ENCODE results near the gene KRT39.

KRT39 gene

GRCh38 chr17:40947929-40948328, 18.8 kb downstream of the KRT39 start:
- no peak overlapping the region for H3K56ac ChIP-seq (ENCODE audit: low read length)
- H3K23ac ChIP-seq (ENCODE audit: low read length): no peak overlapping the region
- H3K36me3 ChIP-seq (ENCODE audit: control insufficient read depth, insufficient read depth, low read length): no peaks in the 10 kb centered on the region
- DNase-seq: no peak
- H2BK5ac ChIP-seq (ENCODE audit: low read length): no peak overlapping the region
- H3K27ac ChIP-seq (ENCODE audit: low read depth, low read length): no peak overlapping the region
- no peak overlapping the region for H3K18ac ChIP-seq (ENCODE audit: low read length)
- WGBS (ENCODE audit: extremely low coverage, insufficient coverage, low lambda C conversion rate): no CpG with 5 or more reads among the region's 2 CpGs
- H4K5ac ChIP-seq (ENCODE audit: low read length): no peak overlapping the region
- H3K27me3 ChIP-seq (ENCODE audit: insufficient read depth, low read length, poor library complexity): no peaks in the 10 kb centered on the region
- H4K8ac ChIP-seq (ENCODE audit: low read depth, low read length): no peak overlapping the region
- H2BK120ac ChIP-seq (ENCODE audit: low read depth, low read length): no peak overlapping the region
- H3K4me3 ChIP-seq (ENCODE audit: low read length): no peak overlapping the region
- H2BK15ac ChIP-seq (replicated peaks; ENCODE audit: low read depth): no peak overlapping the region
- no peak overlapping the region for H2AK5ac ChIP-seq (ENCODE audit: low read length)
- H3K9ac ChIP-seq (ENCODE audit: low read length): no peak overlapping the region
- H3K4me1 ChIP-seq (ENCODE audit: control insufficient read depth, low read depth, low read length): no peaks in the 10 kb centered on the region
- no peaks in the 10 kb centered on the region for H3K79me2 ChIP-seq (ENCODE audit: control insufficient read depth, insufficient read depth, low read length)
- no peak overlapping the region for H3K4me2 ChIP-seq (ENCODE audit: low read length)
- H3K79me1 ChIP-seq (ENCODE audit: low read length): no peaks in the 10 kb centered on the region
- H3K4ac ChIP-seq (ENCODE audit: low read depth, low read length): no peak overlapping the region

- no peaks in the 10 kb centered on the region for H3K27me3 ChIP-seq (ENCODE audit: insufficient read depth, low read length, poor library complexity)
Measured at GRCh38 chr17:40945414-40945813, 21.3 kb downstream of the KRT39 start.

GRCh38 chr17:40944531-40944930, 22.2 kb downstream of the KRT39 start:
- no peak overlapping the region for H3K9ac ChIP-seq (ENCODE audit: low read length)
- H3K23ac ChIP-seq (ENCODE audit: low read length): no peak overlapping the region
- no peak overlapping the region for H2AK5ac ChIP-seq (ENCODE audit: low read length)
- DNase-seq: no peak
- no peak overlapping the region for H3K18ac ChIP-seq (ENCODE audit: low read length)
- no peak overlapping the region for H3K56ac ChIP-seq (ENCODE audit: low read length)
- no peak overlapping the region for H3K27ac ChIP-seq (ENCODE audit: low read depth, low read length)
- H3K79me2 ChIP-seq (ENCODE audit: control insufficient read depth, insufficient read depth, low read length): no peaks in the 10 kb centered on the region
- no peak overlapping the region for H2BK15ac ChIP-seq (replicated peaks; ENCODE audit: low read depth)
- no CpG with 5 or more reads among the region's 1 CpG for WGBS (ENCODE audit: extremely low coverage, insufficient coverage, low lambda C conversion rate)
- H2BK5ac ChIP-seq (ENCODE audit: low read length): no peak overlapping the region
- H4K8ac ChIP-seq (ENCODE audit: low read depth, low read length): no peak overlapping the region
- no peak overlapping the region for H4K5ac ChIP-seq (ENCODE audit: low read length)
- no peaks in the 10 kb centered on the region for H3K36me3 ChIP-seq (ENCODE audit: control insufficient read depth, insufficient read depth, low read length)
- H3K4me2 ChIP-seq (ENCODE audit: low read length): no peak overlapping the region
- no peak overlapping the region for H2BK120ac ChIP-seq (ENCODE audit: low read depth, low read length)
- H3K27me3 ChIP-seq (ENCODE audit: insufficient read depth, low read length, poor library complexity): no peaks in the 10 kb centered on the region
- no peak overlapping the region for H3K4ac ChIP-seq (ENCODE audit: low read depth, low read length)
- H3K4me3 ChIP-seq (ENCODE audit: low read length): no peak overlapping the region
- no peaks in the 10 kb centered on the region for H3K79me1 ChIP-seq (ENCODE audit: low read length)
- no peaks in the 10 kb centered on the region for H3K4me1 ChIP-seq (ENCODE audit: control insufficient read depth, low read depth, low read length)

More at GRCh38 chr17:40945414-40945813, 21.3 kb downstream of the KRT39 start:
- no peaks in the 10 kb centered on the region for H3K4me1 ChIP-seq (ENCODE audit: control insufficient read depth, low read depth, low read length)
- no peak overlapping the region for H4K5ac ChIP-seq (ENCODE audit: low read length)
- no peak overlapping the region for H2BK15ac ChIP-seq (replicated peaks; ENCODE audit: low read depth)
- whole genome bisulfite sequencing (ENCODE audit: extremely low coverage, insufficient coverage, low lambda C conversion rate): no CpG with 5 or more reads among the region's 6 CpGs
- H3K4me2 ChIP-seq (ENCODE audit: low read length): no peak overlapping the region
- H3K4ac ChIP-seq (ENCODE audit: low read depth, low read length): no peak overlapping the region
- no peak overlapping the region for H2BK5ac ChIP-seq (ENCODE audit: low read length)
- no peak overlapping the region for H3K23ac ChIP-seq (ENCODE audit: low read length)
- no peak overlapping the region for H3K27ac ChIP-seq (ENCODE audit: low read depth, low read length)
- H2BK120ac ChIP-seq (ENCODE audit: low read depth, low read length): no peak overlapping the region
- H3K56ac ChIP-seq (ENCODE audit: low read length): no peak overlapping the region
- DNase-seq: no peak
- H3K79me1 ChIP-seq (ENCODE audit: low read length): no peaks in the 10 kb centered on the region
- H3K79me2 ChIP-seq (ENCODE audit: control insufficient read depth, insufficient read depth, low read length): no peaks in the 10 kb centered on the region
- H3K9ac ChIP-seq (ENCODE audit: low read length): no peak overlapping the region
- H4K8ac ChIP-seq (ENCODE audit: low read depth, low read length): no peak overlapping the region
- no peak overlapping the region for H2AK5ac ChIP-seq (ENCODE audit: low read length)
- H3K36me3 ChIP-seq (ENCODE audit: control insufficient read depth, insufficient read depth, low read length): no peaks in the 10 kb centered on the region
- H3K18ac ChIP-seq (ENCODE audit: low read length): no peak overlapping the region
- H3K4me3 ChIP-seq (ENCODE audit: low read length): no peak overlapping the region

- Histone ChIP-seq H3K4me3 (ENCODE audit: low read length) (no peak overlapping the region), H3K56ac (ENCODE audit: low read length) (no peak overlapping the region)
- whole genome bisulfite sequencing (ENCODE audit: extremely low coverage, insufficient coverage, low lambda C conversion rate): no CpG with 5 or more reads among the region's 3 CpGs
Measured at GRCh38 chr17:40942553-40942952, 24.2 kb downstream of the KRT39 start.

GRCh38 chr17:40940266-40940665, 26.5 kb downstream of the KRT39 start:
- Histone ChIP-seq H3K9ac (ENCODE audit: low read length) (no peak overlapping the region), H3K79me1 (ENCODE audit: low read length) (no peaks in the 10 kb centered on the region), H2BK120ac (ENCODE audit: low read depth, low read length) (no peak overlapping the region), H4K8ac (ENCODE audit: low read depth, low read length) (no peak overlapping the region), H4K5ac (ENCODE audit: low read length) (no peak overlapping the region), H3K4ac (ENCODE audit: low read depth, low read length) (no peak overlapping the region), H3K4me3 (ENCODE audit: low read length) (no peak overlapping the region), H2BK15ac (replicated peaks; ENCODE audit: low read depth) (no peak overlapping the region), H3K79me2 (ENCODE audit: control insufficient read depth, insufficient read depth, low read length) (no peaks in the 10 kb centered on the region), H2BK5ac (ENCODE audit: low read length) (no peak overlapping the region), H2AK5ac (ENCODE audit: low read length) (no peak overlapping the region), H3K4me2 (ENCODE audit: low read length) (no peak overlapping the region), H3K4me1 (ENCODE audit: control insufficient read depth, low read depth, low read length) (no peaks in the 10 kb centered on the region), H3K36me3 (ENCODE audit: control insufficient read depth, insufficient read depth, low read length) (no peaks in the 10 kb centered on the region), H3K27me3 (ENCODE audit: insufficient read depth, low read length, poor library complexity) (no peaks in the 10 kb centered on the region), H3K18ac (ENCODE audit: low read length) (no peak overlapping the region), H3K27ac (ENCODE audit: low read depth, low read length) (no peak overlapping the region), H3K23ac (ENCODE audit: low read length) (no peak overlapping the region), H3K56ac (ENCODE audit: low read length) (no peak overlapping the region)
- no peak for DNase-seq
- no CpG with 5 or more reads among the region's 6 CpGs for WGBS (ENCODE audit: extremely low coverage, insufficient coverage, low lambda C conversion rate)

More at GRCh38 chr17:40942553-40942952, 24.2 kb downstream of the KRT39 start:
- no peak overlapping the region for H4K5ac ChIP-seq (ENCODE audit: low read length)
- H3K4ac ChIP-seq (ENCODE audit: low read depth, low read length): no peak overlapping the region
- no peaks in the 10 kb centered on the region for H3K27me3 ChIP-seq (ENCODE audit: insufficient read depth, low read length, poor library complexity)
- H3K79me1 ChIP-seq (ENCODE audit: low read length): no peaks in the 10 kb centered on the region
- no peak overlapping the region for H3K9ac ChIP-seq (ENCODE audit: low read length)
- H3K27ac ChIP-seq (ENCODE audit: low read depth, low read length): no peak overlapping the region
- no peaks in the 10 kb centered on the region for H3K4me1 ChIP-seq (ENCODE audit: control insufficient read depth, low read depth, low read length)
- no peak overlapping the region for H3K23ac ChIP-seq (ENCODE audit: low read length)
- no peak overlapping the region for H4K8ac ChIP-seq (ENCODE audit: low read depth, low read length)
- H2AK5ac ChIP-seq (ENCODE audit: low read length): no peak overlapping the region
- H3K4me2 ChIP-seq (ENCODE audit: low read length): no peak overlapping the region
- H3K36me3 ChIP-seq (ENCODE audit: control insufficient read depth, insufficient read depth, low read length): no peaks in the 10 kb centered on the region
- H2BK5ac ChIP-seq (ENCODE audit: low read length): no peak overlapping the region
- H3K18ac ChIP-seq (ENCODE audit: low read length): no peak overlapping the region
- no peak for DNase-seq
- H2BK15ac ChIP-seq (replicated peaks; ENCODE audit: low read depth): no peak overlapping the region
- no peak overlapping the region for H2BK120ac ChIP-seq (ENCODE audit: low read depth, low read length)
- no peaks in the 10 kb centered on the region for H3K79me2 ChIP-seq (ENCODE audit: control insufficient read depth, insufficient read depth, low read length)

- no peaks in the 10 kb centered on the region for H3K79me2 ChIP-seq (ENCODE audit: control insufficient read depth, insufficient read depth, low read length)
- H3K23ac ChIP-seq (ENCODE audit: low read length): no peak overlapping the region
- no peaks in the 10 kb centered on the region for H3K4me1 ChIP-seq (ENCODE audit: control insufficient read depth, low read depth, low read length)
- no peak overlapping the region for H3K4me3 ChIP-seq (ENCODE audit: low read length)
- no peak overlapping the region for H2AK5ac ChIP-seq (ENCODE audit: low read length)
- WGBS (ENCODE audit: extremely low coverage, insufficient coverage, low lambda C conversion rate): no CpG with 5 or more reads among the region's 3 CpGs
- no peaks in the 10 kb centered on the region for H3K27me3 ChIP-seq (ENCODE audit: insufficient read depth, low read length, poor library complexity)
- H2BK120ac ChIP-seq (ENCODE audit: low read depth, low read length): no peak overlapping the region
- H4K5ac ChIP-seq (ENCODE audit: low read length): no peak overlapping the region
- H2BK5ac ChIP-seq (ENCODE audit: low read length): no peak overlapping the region
- no peaks in the 10 kb centered on the region for H3K79me1 ChIP-seq (ENCODE audit: low read length)
- no peak overlapping the region for H3K18ac ChIP-seq (ENCODE audit: low read length)
- no peak overlapping the region for H2BK15ac ChIP-seq (replicated peaks; ENCODE audit: low read depth)
- H3K36me3 ChIP-seq (ENCODE audit: control insufficient read depth, insufficient read depth, low read length): no peaks in the 10 kb centered on the region
- no peak overlapping the region for H3K4me2 ChIP-seq (ENCODE audit: low read length)
- H3K4ac ChIP-seq (ENCODE audit: low read depth, low read length): no peak overlapping the region
- H3K56ac ChIP-seq (ENCODE audit: low read length): no peak overlapping the region
- no peak overlapping the region for H3K9ac ChIP-seq (ENCODE audit: low read length)
- DNase-seq: no peak
- H4K8ac ChIP-seq (ENCODE audit: low read depth, low read length): no peak overlapping the region
- H3K27ac ChIP-seq (ENCODE audit: low read depth, low read length): no peak overlapping the region
Measured at GRCh38 chr17:40938981-40939380, 27.8 kb downstream of the KRT39 start.
